Neural crest cell (in vitro differentiated cells): ENCODE data around the gene SYT14. TPM values are rescaled to one million over a fixed set of nuclear protein-coding genes. Genes with fewer than 3 reads are reported as not detected.
"Not testable (repeated sequence)": the region's sequence is repeated elsewhere in the genome, so short reads cannot be mapped to it uniquely, and the experiment has no call there.

Experiments
- DNase-seq: peaks from one replicate; pipeline ENCODE4 v3.0.0; 2021; ENCODE audit warnings: low read depth, mixed read lengths, low spot score
- H3K27ac Mint-ChIP-seq: one replicate; pipeline ENCODE4 v1.8.0; 2021; ENCODE audit warnings: mild to moderate bottlenecking, mixed read lengths; ENCODE audit not compliant: unreplicated experiment
- H3K27me3 Mint-ChIP-seq: 2 replicates; pipeline ENCODE4 v1.8.0; 2021; ENCODE audit warnings: low read depth, mild to moderate bottlenecking, mixed read lengths
- H3K36me3 Mint-ChIP-seq: 2 replicates; pipeline ENCODE4 v1.8.0; 2021; ENCODE audit warnings: low read depth, mild to moderate bottlenecking, mixed read lengths
- H3K4me1 Mint-ChIP-seq: 2 replicates; pipeline ENCODE4 v1.8.0; 2021; ENCODE audit warnings: mixed read lengths
- H3K4me3 Mint-ChIP-seq: one replicate; pipeline ENCODE4 v1.8.0; 2021; ENCODE audit warnings: mild to moderate bottlenecking, mixed read lengths
- H3K9me3 Mint-ChIP-seq: 2 replicates; pipeline ENCODE4 v1.8.0; 2021; ENCODE audit warnings: mixed read lengths
- long read RNA-seq: library from polyadenylated mRNA; unstranded; transcript quantifications from one replicate; pipeline ENCODE4 v2.0.0, GENCODE V29; 2020
- total RNA-seq: library from RNA; stranded (reverse); gene quantifications from 2 replicates; pipeline ENCODE4 v1.2.1, GENCODE V29; 2021
- TF ChIP-seq, protein P1 (sequence below): fragments of 200-600 bp; sonication (generic); conservative IDR thresholded peaks from 2 replicates; pipeline ENCODE4 v1.5.0; 2021; ENCODE audit warnings: antibody characterized with exemption, mild to moderate bottlenecking

Gene SYT14
- total RNA-seq: 3.6 and 4.1 TPM in 2 replicates
- long read RNA-seq, partial matches to known transcripts: 4 of 4 reads
- long read RNA-seq, other reads (novel, unspliced or antisense): 0 of 4 reads

DNA sequence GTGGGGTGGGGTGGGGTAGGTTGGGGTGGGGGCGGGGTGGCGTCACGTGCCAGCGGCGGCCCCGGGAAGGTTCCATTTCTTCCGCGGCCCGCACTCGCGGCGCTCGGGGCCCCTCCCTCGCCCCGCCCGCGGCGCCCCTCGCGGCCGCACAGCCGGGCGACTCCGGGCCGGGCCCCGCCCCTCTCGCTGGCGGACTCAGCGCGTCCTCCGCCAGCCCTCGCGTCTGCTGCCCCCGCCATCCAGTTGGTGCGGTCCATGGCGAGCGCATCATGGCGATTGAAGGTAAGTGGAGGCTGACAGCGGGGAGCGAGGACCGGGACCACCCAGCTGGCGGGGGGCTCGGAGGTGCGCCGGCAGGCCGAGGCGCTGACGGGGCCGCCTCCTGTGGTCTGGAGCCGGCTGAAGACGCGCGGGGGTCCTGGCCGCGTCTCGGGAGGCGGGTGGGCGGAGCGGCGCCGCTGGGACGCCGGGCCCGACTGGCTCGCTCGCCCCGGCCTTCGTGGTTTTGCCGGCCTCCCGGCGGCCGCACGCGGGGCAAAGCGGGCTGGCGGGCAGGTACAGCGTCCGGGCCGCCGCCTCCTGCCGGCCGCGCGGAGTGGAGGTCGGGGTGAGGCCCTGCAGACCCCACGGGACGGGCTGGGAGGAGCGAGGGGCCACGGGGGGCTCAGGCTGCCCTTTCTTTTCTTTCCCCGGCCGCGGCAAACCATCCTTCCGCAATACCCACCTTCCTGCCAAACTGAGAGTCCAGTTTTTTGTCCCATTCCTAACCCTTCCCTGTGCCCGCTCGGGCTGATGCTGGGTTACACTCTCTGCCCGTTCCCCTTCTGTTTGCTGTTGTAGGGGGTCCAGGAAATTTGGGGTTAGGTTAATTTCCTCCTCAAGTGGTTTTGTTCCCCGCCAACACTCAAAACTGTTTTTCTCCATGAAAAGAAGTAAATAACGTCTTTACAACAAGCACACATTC is at the start of gene SYT14:
SYT14 (plus strand) TSS at position 222 of the 964 bp plus-strand sequence; CDS start at position 270, 48 bp downstream.
- Mint-ChIP-seq H3K9me3 (no peaks in the 10 kb centered on the region), H3K4me3 (peak within 1 kb of the TSS; percentile 91), H3K4me1 (peaks cover 14% of the 10 kb centered on the region), H3K27me3 (peaks cover 75% of the 10 kb centered on the region), H3K36me3 (no peaks in the 10 kb centered on the region), H3K27ac (no peak within 1 kb of the TSS)
- peak; percentile 59 for DNase-seq
- TF ChIP-seq, protein P1, sequence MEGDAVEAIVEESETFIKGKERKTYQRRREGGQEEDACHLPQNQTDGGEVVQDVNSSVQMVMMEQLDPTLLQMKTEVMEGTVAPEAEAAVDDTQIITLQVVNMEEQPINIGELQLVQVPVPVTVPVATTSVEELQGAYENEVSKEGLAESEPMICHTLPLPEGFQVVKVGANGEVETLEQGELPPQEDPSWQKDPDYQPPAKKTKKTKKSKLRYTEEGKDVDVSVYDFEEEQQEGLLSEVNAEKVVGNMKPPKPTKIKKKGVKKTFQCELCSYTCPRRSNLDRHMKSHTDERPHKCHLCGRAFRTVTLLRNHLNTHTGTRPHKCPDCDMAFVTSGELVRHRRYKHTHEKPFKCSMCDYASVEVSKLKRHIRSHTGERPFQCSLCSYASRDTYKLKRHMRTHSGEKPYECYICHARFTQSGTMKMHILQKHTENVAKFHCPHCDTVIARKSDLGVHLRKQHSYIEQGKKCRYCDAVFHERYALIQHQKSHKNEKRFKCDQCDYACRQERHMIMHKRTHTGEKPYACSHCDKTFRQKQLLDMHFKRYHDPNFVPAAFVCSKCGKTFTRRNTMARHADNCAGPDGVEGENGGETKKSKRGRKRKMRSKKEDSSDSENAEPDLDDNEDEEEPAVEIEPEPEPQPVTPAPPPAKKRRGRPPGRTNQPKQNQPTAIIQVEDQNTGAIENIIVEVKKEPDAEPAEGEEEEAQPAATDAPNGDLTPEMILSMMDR: peak; percentile 21

DNA sequence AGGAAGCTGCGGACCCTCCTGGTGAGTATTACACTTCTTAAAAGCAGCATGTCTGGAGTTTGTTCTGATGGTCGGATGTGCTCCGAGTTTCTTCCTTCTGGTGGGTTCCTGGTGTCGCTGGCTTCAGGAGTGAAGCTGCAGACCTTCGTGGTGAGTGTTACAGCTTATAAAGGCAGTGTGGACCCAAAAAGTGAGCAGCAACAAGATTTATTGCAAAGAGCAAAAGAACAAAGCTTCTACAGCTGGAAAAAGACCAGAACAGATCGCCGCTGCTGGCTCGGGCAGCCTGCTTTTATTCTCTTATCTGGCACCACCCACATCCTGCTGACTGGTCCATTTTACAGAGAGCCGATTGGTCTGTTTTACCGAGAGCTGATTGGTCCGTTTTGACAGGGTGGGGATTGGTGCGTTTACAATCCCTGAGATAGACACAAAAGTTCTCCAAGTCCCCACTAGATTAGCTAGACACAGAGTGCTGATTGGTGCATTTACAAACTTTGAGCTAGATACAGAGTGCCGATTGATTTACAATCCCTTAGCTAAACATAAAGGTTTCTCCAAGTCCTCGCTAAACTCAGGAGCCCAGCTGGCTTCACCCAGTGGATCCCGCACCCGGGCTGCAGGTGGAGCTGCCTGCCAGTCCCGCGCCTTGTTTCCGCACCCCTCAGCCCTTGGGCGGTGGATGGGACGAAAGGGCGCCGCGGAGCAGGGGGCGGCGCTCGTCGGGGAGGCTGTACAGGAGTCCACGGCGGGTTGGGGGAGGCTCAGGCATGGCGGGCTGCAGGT is 49.5 kb upstream of the SYT14 start:
- not testable (repeated sequence) for DNase-seq, H3K4me3 Mint-ChIP-seq, H3K27me3 Mint-ChIP-seq, H3K36me3 Mint-ChIP-seq, H3K9me3 Mint-ChIP-seq, H3K27ac Mint-ChIP-seq
- peaks cover 16% of the 10 kb centered on the region for H3K4me1 Mint-ChIP-seq

DNA sequence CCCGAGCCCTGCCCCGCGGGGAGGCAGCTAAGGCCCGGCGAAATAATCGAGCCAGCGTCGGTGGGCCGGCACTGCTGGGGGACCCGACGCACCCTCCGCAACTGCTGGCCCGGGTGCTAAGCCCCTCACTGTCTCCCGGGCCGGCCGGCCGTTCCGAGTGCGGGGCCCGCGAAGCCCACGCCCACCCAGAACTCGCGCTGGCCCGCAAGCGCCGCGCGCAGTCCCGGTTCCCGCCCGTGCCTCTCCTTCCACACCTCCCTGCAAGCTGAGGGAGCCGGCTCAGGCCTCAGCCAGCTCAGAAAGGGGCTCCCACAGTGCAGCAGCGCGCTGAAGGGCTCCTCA is 49.0 kb upstream of the SYT14 start:
- Mint-ChIP-seq H3K27me3 (peaks cover 5% of the 10 kb centered on the region), H3K4me1 (peaks cover 10% of the 10 kb centered on the region), H3K27ac (no peak overlapping the region), H3K4me3 (no peak overlapping the region), H3K36me3 (no peaks in the 10 kb centered on the region), H3K9me3 (peaks cover 2% of the 10 kb centered on the region)
- TF ChIP-seq, protein P1: no peak
- no peak for DNase-seq

DNA sequence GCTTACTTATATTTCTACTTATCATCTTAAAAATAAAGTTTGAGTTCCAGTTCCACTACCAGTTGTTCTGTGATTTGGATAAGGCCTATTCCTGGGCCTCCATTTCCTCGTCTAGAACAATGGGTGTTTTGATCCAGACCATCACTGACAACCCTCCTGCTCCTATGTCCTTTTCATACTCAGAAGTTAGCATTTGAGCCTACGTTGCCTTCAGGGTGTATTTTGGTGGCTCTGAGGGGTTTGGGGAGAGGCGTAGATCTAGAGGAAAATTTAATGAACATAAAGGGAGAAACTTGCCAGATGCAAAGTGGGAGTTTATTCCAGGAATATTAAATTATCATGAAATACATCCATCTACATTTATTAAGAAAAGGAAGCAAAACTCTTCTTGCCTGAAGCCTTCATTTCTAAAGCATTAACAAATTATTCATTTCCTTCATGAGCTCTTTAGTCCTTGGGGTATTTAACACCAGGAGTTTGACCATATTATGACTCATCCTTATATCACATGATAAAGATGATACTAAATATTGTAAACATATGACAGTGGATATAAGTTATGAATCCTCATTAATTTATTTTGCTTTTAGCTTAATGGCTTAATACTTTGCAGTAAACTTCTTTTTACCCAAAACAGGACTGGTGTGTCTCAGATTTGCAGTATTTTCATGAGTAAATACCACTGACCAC is 47.2 kb upstream of the SYT14 start:
- Mint-ChIP-seq H3K27ac (no peak overlapping the region), H3K4me3 (no peak overlapping the region), H3K4me1 (peaks cover 8% of the 10 kb centered on the region), H3K27me3 (peaks cover 3% of the 10 kb centered on the region), H3K36me3 (no peaks in the 10 kb centered on the region), H3K9me3 (peaks cover 2% of the 10 kb centered on the region)
- TF ChIP-seq, protein P1: no peak
- no peak for DNase-seq

DNA sequence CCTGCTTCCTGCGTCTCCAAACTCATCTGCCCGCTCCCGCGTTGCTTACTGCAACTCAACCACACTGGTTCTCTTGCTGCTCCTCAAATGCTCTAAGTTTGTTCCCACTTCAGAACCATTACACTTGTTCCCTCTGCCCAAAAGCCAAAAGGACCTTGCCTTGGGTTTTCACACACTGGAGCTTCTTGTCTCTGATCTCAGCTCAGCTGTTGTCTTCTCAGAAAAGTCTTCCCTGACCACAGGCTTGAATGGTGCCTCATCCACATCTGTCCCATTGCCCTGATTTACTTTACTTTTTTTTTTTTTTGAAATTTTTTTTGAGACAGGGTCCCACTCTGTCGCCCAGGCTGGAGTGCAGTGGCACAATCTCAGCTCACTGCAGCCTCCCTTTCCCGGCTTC is 44.3 kb upstream of the SYT14 start:
- TF ChIP-seq, protein P1: no peak
- DNase-seq: no peak
- Mint-ChIP-seq H3K27me3 (no peaks in the 10 kb centered on the region), H3K27ac (peak overlapping the region; percentile 69), H3K4me3 (no peak overlapping the region), H3K36me3 (no peaks in the 10 kb centered on the region), H3K4me1 (peaks cover 8% of the 10 kb centered on the region), H3K9me3 (peaks cover 2% of the 10 kb centered on the region)
